CD4-positive, alpha-beta T cell (primary cell): ENCODE data around the gene CEP68. TPM values are rescaled to one million over a fixed set of nuclear protein-coding genes. Genes with fewer than 3 reads are reported as not detected.
A peak's percentile ranks its signal among the peaks of the same experiment; 100 is the strongest.

Experiments
- ATAC-seq: fragments of 200-7000 bp; cut with Tn5 transposase; one replicate; pipeline ENCODE4 v1.10.0; 2022; ENCODE audit warnings: mild to moderate bottlenecking; ENCODE audit not compliant: poor library complexity
- CTCF ChIA-PET: fragments of 350-600 bp; sonication (Branson Sonifier 250); formaldehyde crosslinking; loops from one replicate; lab custom pipeline; 2021; ENCODE audit warnings: antibody characterized with exemption, inconsistent platforms; lab: Charles Lee
- POLR2A ChIA-PET: fragments of 350-600 bp; sonication (Branson Sonifier 250); formaldehyde crosslinking; loops from one replicate; lab custom pipeline; 2021; ENCODE audit warnings: antibody characterized with exemption, inconsistent platforms; lab: Charles Lee
- DNase-seq, 14 experiments: peaks; one replicate each; pipeline ENCODE4 v3.0.0-alpha.2; 2013 to 2020; ENCODE audit warnings: mixed read lengths in 2 of 14
- H3K27ac ChIP-seq, 2 donors: one replicate each; pipeline versions ENCODE4 v1.5.1 to v1.7.0; 2013; ENCODE audit warnings: low read length in 2 of 2, low read depth in 1 of 2, mild to moderate bottlenecking in 1 of 2
- H3K27me3 ChIP-seq, 2 experiments: 1 replicate in 1 of 2; 2 replicates in 1 of 2; pipeline versions ENCODE4 v1.6.1 to v1.7.0; 2013; ENCODE audit warnings: low read length in 2 of 2, control low read depth in 1 of 2, mild to moderate bottlenecking in 1 of 2, moderate library complexity in 1 of 2; ENCODE audit not compliant: insufficient read depth in 2 of 2, control insufficient read depth in 1 of 2
- H3K36me3 ChIP-seq: one replicate; pipeline ENCODE4 v1.6.1; 2013; ENCODE audit warnings: low read length, control low read depth; ENCODE audit not compliant: insufficient read depth
- H3K4me1 ChIP-seq: one replicate; pipeline ENCODE4 v1.6.1; 2013; ENCODE audit warnings: low read length, control low read depth; ENCODE audit not compliant: insufficient read depth
- H3K4me3 ChIP-seq: one replicate; pipeline ENCODE4 v1.5.1; 2013; ENCODE audit warnings: mild to moderate bottlenecking, low read length, moderate library complexity
- H3K9me3 ChIP-seq, 2 experiments: 1 replicate in 1 of 2; 2 replicates in 1 of 2; pipeline versions ENCODE4 v1.6.1 to v1.7.0; 2013; ENCODE audit warnings: low read length in 2 of 2, mild to moderate bottlenecking in 2 of 2, control low read depth in 1 of 2, moderate library complexity in 1 of 2; ENCODE audit not compliant: control insufficient read depth in 1 of 2, insufficient read depth in 1 of 2
- H3K27ac Mint-ChIP-seq: one replicate; pipeline ENCODE4 v1.8.0; 2020; ENCODE audit warnings: mixed read lengths
- H3K27me3 Mint-ChIP-seq: one replicate; pipeline ENCODE4 v1.8.0; 2021; ENCODE audit warnings: mixed read lengths
- H3K36me3 Mint-ChIP-seq: one replicate; pipeline ENCODE4 v1.8.0; 2021; ENCODE audit warnings: low read depth, mixed read lengths
- H3K4me1 Mint-ChIP-seq: one replicate; pipeline ENCODE4 v1.8.0; 2021; ENCODE audit warnings: low read depth, mixed read lengths
- H3K4me3 Mint-ChIP-seq: one replicate; pipeline ENCODE4 v1.8.0; 2020; ENCODE audit warnings: mild to moderate bottlenecking, mixed read lengths
- H3K9me3 Mint-ChIP-seq: one replicate; pipeline ENCODE4 v1.8.0; 2020; ENCODE audit warnings: mixed read lengths
- CTCF ChIP-seq: fragments of 200-600 bp; IDR thresholded peaks from one replicate; pipeline ENCODE4 v1.8.0; 2022; ENCODE audit warnings: antibody characterized with exemption, mild to moderate bottlenecking
- intact Hi-C, 2 experiments: fragments of 100-400 bp; cut with DNase I in 1 of 2; cut with micrococcal nuclease in 1 of 2; formaldehyde crosslinking; loops; one replicate each; pipeline versions ENCODE4 v1.15.1 to v1.9.0; 2023 to 2025; cut with DNase I, micrococcal nuclease
- total RNA-seq, 174 experiments: library from RNA in 2 of 174; stranded (reverse) in 2 of 174; gene quantifications; one replicate each; pipeline ENCODE4 v1.2.3 and lab custom pipeline; 2021 to 2026

The CEP68 gene
- total RNA-seq, 2 experiments from 2014 or later: 19.4 to 20.1 TPM

DNA sequence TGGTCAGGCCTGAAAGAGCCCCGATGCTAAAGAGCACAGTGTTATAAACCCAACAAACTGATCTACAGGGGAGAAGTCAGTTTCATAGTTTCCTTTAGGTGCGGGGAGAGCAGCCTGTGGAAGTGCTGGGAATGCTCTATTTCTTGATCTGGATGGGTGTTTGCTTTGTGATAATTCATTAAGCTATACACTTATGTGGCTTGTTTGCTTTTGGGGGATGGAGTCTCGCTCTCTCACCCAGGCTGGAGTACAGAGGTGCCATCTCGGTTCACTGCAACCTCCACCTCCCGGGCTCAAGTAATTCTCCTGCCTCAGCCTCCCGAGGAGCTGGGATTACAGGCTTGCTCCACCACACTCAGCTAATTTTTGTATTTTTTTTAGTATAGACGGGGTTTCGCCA, 30.1 kb upstream of the CEP68 start:
- H3K27me3 Mint-ChIP-seq: no peaks in the 10 kb centered on the region
- TF ChIP-seq CTCF: no peak
- intact Hi-C loops: no loop called here
- H3K27ac Mint-ChIP-seq: no peak overlapping the region
- CTCF ChIA-PET: no interaction called here
- H3K36me3 Mint-ChIP-seq: peaks cover 9% of the 10 kb centered on the region
- no peak overlapping the region for H3K4me3 Mint-ChIP-seq
- H3K36me3 ChIP-seq: peaks cover 2% of the 10 kb centered on the region
- H3K27me3 ChIP-seq: no peaks in the 10 kb centered on the region
- H3K27ac ChIP-seq: no peak overlapping the region
- POLR2A ChIA-PET: no interaction called here
- H3K4me3 ChIP-seq: no peak overlapping the region
- ATAC-seq (no peak), DNase-seq (no peak)
- peaks cover 8% of the 10 kb centered on the region for H3K4me1 ChIP-seq
- H3K4me1 Mint-ChIP-seq: peaks cover 13% of the 10 kb centered on the region
- no peaks in the 10 kb centered on the region for H3K9me3 Mint-ChIP-seq
- H3K9me3 ChIP-seq: no peaks in the 10 kb centered on the region

DNA sequence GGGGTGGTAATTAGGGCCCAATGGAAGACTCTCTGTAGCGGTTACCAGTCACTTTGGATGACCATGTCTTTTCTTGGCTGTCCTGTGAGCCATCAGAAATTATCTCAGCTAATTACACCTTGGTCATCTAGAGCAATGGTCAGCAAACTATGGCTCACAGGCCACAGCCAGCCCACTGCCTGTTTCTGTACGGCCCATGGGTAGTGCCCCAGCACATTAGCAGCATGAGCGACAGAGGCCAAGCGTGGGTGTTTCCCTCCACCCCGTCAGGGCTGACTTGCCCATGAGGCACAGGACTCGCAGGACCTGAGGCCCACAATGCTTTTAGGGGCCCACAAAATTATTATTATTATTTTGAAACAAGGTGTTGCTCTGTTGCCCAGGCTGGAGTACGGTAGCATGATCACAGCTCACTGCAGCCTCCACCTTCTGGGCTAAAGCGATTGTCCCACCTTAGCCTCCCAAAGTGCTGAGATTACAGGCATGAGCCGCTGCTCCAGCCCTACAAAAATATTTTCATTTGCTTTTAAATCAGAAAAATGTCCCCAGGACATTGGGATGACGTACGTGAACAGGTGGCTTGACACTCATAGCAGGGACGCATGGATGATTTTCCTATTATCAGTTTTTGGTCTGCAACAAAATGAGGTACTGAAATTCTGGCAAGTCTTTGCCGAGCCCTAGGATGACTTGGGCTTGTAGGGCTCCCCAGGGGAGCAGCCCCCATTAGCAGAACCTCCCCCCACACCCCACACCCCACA, 29.3 kb upstream of the CEP68 start:
- Mint-ChIP-seq H3K27ac (no peak overlapping the region), H3K4me3 (no peak overlapping the region), H3K9me3 (no peaks in the 10 kb centered on the region), H3K36me3 (peaks cover 9% of the 10 kb centered on the region), H3K4me1 (peaks cover 21% of the 10 kb centered on the region), H3K27me3 (no peaks in the 10 kb centered on the region)
- Histone ChIP-seq H3K9me3 (no peaks in the 10 kb centered on the region), H3K27me3 (no peaks in the 10 kb centered on the region), H3K4me3 (no peak overlapping the region), H3K27ac (no peak overlapping the region), H3K36me3 (peaks cover 2% of the 10 kb centered on the region), H3K4me1 (peaks cover 14% of the 10 kb centered on the region)
- no peak for TF ChIP-seq CTCF
- POLR2A ChIA-PET: no interaction called here
- DNase-seq: no peak
- no peak for ATAC-seq
- CTCF ChIA-PET: no interaction called here
- intact Hi-C loops: no loop called here

- no peak for TF ChIP-seq CTCF
- Histone ChIP-seq H3K36me3 (no peaks in the 10 kb centered on the region), H3K27me3 (no peaks in the 10 kb centered on the region), H3K4me1 (peaks cover 22% of the 10 kb centered on the region), H3K4me3 (no peak overlapping the region), H3K9me3 (no peaks in the 10 kb centered on the region), H3K27ac (no peak overlapping the region)
- ATAC-seq (no peak), DNase-seq (peak in 1 of 14 experiments; percentile 15)
- intact Hi-C loops: no loop called here
- H3K9me3 Mint-ChIP-seq: no peaks in the 10 kb centered on the region
- H3K27ac Mint-ChIP-seq: no peak overlapping the region
- H3K36me3 Mint-ChIP-seq: peaks cover 2% of the 10 kb centered on the region
- H3K4me3 Mint-ChIP-seq: no peak overlapping the region
- CTCF ChIA-PET: no interaction called here
- peaks cover 29% of the 10 kb centered on the region for H3K4me1 Mint-ChIP-seq
- POLR2A ChIA-PET: no interaction called here
- H3K27me3 Mint-ChIP-seq: no peaks in the 10 kb centered on the region
Observed at GRCh38 chr2:65027616-65028244, 28.5 kb upstream of the CEP68 start.
